Thyroid gland (tissue), 4 donors: ENCODE data around the gene GPR31.
"Not testable (repeated sequence)": the region's sequence is repeated elsewhere in the genome, so short reads cannot be mapped to it uniquely, and the experiment has no call there.

Experiments
- CTCF ChIP-seq, 6 experiments: fragments of 200-600 bp in 3 of 6; fragments of 450-650 bp in 3 of 6; sonication (generic) in 3 of 6; IDR thresholded peaks; one replicate each; pipeline ENCODE4 v1.5.1; 2016 to 2019; ENCODE audit warnings: antibody characterized with exemption in 6 of 6, mild to moderate bottlenecking in 2 of 6, inconsistent platforms in 1 of 6, moderate library complexity in 1 of 6
- POLR2A ChIP-seq, 2 donors: fragments of 450-650 bp; IDR thresholded peaks; one replicate each; pipeline ENCODE4 v1.6.1; 2017; ENCODE audit warnings: antibody characterized with exemption in 2 of 2, mild to moderate bottlenecking in 2 of 2, moderate library complexity in 1 of 2

GRCh38 chr6:167178896-167179655 is 21.3 kb upstream of the GPR31 start:
- not testable (repeated sequence) for TF ChIP-seq POLR2A, CTCF (IDR thresholded peaks at IDR 0.05)
